ENCODE measurements around the gene MAVS.

MAVS gene

DNA sequence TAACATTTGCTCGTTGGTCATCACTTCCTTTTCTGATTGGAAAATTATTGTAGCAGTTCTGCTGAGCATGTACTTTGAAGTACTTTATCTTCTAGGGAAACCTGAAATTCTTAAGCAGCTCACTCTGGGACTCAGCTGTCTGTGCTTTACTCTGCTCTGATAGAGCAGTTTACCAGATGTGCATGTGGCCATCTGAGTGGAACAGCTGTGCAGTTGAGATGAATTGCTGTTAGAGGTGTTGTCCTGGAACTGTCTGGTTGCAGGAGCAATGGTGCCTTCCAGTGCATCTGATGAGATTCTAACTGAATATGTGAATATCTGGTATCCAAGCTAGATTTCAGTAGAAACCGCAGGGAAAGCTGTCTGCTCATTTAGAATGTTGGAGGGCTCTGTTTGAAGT lies 69.7 kb downstream of the MAVS start:
- no peak for DNase-seq

DNA sequence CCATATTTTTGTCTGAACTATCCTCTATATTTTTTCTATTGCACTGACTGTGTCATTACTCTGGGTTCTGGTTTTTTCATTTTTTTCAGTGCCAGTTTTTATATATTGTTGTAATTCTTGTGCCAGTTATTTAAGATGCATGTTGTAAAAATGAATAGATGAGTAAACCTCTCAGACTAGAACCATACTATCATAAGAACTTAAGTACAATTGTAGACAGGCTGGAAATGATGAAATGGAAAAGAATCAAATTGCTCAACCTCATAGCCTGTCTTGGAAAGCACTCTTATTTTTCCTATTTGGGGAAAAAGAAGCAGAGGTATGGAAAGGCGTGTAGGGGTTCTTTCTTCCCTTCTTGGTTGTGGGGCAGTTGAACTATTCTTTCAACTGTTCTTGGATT lies 72.7 kb downstream of the MAVS start:
- no peak for DNase-seq

DNA sequence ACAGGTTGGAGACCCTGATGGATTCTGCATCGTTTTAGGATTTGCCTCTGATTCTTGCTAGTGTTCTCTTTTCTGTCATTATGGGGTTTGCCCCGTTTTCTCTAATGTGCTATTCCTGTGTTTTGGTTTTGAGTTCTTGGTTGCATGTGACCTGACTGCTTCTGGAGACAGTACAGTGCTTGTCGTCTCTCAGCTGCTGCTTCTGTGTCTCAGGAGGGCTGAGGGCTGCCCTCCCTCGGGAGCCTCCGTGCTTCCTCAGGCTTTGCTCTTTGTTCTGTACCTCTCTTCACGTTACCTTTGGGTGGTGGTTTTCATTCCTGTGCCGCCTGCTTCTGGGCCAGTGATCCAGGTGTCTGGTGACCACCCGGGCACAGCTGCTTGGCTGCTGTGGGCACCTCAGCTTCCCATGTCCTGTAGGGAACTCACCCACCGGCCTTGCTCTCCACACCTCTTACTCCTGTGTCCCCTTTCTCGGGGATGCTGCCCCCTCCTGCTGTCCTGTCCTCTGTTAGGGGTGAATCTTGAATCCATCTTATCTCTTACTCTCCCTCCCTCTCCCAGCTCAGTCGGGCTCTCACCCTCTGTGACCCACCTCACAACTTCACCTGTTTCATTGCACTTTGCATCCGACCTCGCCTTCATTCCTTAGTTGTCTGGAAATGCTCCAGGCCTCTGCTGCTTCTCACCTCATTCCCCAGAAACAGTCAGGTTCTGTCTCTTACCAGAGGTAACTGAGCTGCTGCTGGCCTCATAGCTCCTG lies 75.8 kb downstream of the MAVS start:
- no peak for DNase-seq

DNA sequence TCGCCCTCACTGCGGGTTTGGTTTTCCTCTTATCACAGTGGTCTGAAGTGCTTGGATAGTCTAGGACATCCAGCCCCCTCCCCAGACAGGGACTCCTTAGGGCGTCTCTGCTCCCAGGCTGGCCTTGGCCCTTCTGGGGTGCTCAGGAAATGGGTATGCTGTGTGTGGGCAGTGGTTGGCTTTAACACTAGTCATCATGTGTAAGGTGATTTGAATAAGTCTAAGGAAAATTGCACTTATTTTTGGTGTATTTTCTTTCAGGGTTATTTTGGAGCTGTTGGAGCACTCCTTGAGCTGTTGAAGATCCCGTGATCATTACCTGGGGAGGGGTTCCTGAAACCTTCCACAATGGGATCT lies 76.3 kb downstream of the MAVS start:
- DNase-seq = no peak

DNA sequence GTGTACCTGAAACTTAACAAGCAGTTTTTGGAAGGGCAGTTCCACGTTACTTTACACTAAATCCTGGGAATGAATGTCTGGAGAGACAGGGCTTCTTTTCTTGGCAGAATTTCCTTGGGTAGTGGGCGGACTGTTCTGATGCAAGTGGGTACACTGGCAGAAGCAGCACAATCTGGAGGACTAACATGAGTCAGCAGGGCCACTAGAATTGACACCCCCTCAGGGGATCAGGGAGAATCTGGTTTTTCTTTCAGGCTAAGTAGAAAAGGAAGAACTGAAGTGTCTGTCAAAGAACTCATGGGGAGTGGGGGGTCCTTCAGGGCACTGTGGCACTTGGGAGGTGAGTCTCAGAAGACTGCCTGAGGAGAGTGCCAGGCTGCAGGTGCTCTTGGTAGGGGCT lies 77.2 kb downstream of the MAVS start:
- no peak for DNase-seq

DNA sequence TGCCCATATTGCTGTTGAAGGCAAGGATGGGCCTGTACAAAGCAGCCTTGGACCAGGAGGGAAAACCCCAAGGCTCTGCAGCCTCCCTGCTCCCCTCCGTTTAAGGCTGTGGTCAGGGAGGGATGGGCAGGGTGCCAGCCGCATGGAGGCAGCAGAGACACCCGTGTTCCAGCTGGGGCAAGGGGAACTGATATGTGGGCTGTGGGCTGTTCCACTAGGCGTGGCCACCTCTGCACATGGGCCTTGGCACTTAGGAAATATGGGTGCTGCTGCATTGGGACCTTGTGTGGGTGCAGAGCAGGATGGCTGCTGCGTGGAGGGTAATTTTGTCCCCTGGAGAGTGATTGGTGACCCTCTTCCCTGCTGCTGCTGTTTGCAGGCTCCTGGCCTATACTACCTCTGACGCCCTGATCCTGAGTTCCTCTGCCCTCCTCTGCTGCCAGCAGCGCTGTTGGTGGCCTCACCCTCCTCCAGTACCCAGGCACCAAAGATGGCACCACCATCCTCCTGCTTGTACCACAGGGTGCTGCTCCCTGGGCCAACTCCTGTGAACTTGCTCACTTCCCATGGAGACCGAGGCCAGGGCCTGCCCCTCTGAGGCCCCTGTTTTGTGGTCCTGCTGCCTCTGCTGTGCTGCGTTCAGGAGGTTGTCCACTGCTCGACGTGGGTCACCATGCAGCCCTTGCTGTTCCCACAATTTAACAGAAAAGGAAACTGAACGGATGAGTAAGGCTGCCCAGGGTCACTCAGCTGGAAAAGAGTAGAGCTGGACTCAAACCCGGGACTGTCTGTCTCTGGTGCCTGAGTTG lies 77.9 kb downstream of the MAVS start:
- no peak for DNase-seq

DNA sequence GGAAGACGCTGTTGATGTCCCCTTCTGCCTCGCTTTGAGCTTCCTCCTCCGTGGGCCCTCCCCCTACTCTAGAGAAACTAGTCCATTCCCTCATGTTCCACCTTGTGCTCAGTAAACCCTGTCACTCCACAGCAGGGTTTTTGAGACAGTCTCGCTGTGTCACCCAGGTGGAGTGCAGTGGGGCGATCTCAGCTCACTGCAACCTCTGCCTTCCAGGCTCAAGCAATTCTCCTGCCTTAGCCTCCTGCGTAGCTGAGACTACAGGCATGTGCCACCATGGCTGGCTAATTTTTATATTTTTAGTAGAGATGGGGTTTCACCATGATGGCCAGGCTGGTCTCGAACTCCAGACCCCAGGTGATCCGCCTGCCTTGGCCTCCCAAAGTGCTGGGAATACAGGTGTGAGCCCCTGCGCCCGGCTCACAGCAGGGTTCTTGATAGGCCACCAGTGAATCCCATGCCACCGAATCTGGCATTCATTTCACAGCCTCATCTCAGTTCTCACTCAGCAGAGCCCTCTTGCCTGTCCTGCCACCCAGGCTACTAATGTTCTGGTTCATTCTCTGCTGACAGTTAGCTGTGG lies 78.6 kb downstream of the MAVS start:
- no peak for DNase-seq

Data from activated CD4-positive, alpha-beta T cell treated with anti-CD3 and anti-CD28 coated beads for 4 hours (primary cell).